PC-3 (cell line): ENCODE results near the gene MNT.

Source experiments
- EZH2 ChIP-seq: fragments of 300-600 bp; sonication (generic); IDR thresholded peaks from one replicate; pipeline ENCODE4 v1.6.1; 2017; ENCODE audit warnings: antibody characterized with exemption, mild to moderate bottlenecking, low read length; ENCODE audit not compliant: unreplicated experiment
- EZH2phosphoT487 ChIP-seq: fragments of 300-600 bp; sonication (generic); IDR thresholded peaks from 2 replicates; pipeline ENCODE4 v1.6.1; 2018; ENCODE audit warnings: mild to moderate bottlenecking, antibody characterized with exemption, low read length, borderline replicate concordance
- TF ChIP-seq, protein P1 (sequence below): fragments of 300-600 bp; sonication (generic); conservative IDR thresholded peaks from 2 replicates; pipeline ENCODE4 v1.5.1; 2017; ENCODE audit warnings: antibody characterized with exemption, low read depth, mild to moderate bottlenecking, low read length

DNA sequence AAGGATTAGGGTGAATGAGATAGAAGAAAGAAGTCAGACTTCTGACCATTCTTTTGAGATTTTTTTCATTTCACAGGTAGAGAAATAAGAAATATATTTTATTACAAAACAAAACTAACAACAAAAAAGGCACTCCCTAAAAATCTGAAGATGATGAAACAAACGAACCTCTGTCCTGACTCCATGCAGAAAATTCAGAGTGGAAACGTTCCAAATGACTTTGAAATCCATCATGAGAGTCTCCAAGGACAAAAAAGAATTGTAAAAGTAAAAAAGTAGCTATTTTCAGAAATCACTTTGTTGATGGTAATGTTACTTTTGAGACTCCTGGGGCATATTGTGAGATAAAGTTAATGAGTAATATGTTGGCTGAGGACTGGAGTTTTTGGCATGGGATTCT lies 26.4 kb upstream of the MNT start:
- TF ChIP-seq, protein P1, sequence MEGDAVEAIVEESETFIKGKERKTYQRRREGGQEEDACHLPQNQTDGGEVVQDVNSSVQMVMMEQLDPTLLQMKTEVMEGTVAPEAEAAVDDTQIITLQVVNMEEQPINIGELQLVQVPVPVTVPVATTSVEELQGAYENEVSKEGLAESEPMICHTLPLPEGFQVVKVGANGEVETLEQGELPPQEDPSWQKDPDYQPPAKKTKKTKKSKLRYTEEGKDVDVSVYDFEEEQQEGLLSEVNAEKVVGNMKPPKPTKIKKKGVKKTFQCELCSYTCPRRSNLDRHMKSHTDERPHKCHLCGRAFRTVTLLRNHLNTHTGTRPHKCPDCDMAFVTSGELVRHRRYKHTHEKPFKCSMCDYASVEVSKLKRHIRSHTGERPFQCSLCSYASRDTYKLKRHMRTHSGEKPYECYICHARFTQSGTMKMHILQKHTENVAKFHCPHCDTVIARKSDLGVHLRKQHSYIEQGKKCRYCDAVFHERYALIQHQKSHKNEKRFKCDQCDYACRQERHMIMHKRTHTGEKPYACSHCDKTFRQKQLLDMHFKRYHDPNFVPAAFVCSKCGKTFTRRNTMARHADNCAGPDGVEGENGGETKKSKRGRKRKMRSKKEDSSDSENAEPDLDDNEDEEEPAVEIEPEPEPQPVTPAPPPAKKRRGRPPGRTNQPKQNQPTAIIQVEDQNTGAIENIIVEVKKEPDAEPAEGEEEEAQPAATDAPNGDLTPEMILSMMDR, result no peak
- TF ChIP-seq EZH2phosphoT487, result no peak
- TF ChIP-seq EZH2, result no peak
